HG03064 (cell line): ENCODE measurements around the gene MTHFD2.

Source experiments
- ATAC-seq: cut with Tn5 transposase; IDR thresholded peaks from one replicate; pipeline ENCODE4 v1.9.1; 2021; ENCODE audit warnings: low read depth; ENCODE audit not compliant: unreplicated experiment

Gene MTHFD2

DNA sequence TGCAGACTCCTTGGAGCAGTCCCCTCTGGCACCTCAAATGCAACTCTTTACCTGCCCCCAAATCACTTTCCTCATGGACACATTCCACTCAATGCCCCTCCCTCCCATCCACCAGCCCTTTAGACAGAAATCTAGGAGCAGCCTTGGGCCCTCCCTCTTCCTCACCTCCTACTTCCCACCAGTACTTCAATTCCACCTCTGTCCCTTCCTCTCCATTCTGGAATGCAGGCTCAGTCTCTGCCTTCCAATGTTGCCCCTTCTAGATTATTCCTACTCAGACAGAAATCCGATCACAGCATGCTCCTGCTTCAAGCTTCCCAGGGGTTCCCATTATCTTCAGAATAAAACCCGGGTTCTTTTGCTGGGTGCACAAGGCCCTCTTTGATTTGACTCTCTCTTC is 62.1 kb downstream of the MTHFD2 start:
- ATAC-seq, result no peak

DNA sequence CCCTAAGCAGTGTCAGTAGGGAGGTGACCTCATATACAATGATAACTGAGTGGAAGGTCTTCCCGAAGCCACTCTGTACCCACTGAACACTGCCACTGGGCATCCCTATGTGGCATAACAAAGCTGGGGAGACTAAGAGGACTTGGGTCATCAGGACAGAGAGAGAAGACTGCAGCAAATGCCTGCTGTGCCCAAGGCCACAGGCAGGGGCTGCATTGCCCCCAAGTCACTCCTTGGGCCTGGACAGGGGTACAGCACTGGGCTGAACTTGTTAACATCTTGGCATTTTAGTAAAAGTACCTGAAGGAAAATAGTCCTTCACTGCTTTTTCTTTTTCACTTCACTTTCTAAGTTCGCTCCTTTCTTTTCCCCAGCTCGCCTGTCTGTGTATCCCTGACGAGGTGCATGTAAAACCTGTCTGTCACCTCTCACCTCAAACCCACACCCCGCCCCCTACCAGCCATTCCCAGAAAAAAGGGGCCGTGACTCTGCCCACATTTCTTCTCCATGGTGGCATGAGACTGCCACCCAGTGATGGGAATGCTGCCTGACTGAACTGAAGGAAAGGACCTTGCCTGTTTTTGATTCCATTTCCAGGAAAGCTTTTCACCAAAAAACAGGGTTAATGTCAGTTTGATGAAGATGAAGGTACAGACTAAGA is 62.9 kb downstream of the MTHFD2 start:
- ATAC-seq, result no peak

DNA sequence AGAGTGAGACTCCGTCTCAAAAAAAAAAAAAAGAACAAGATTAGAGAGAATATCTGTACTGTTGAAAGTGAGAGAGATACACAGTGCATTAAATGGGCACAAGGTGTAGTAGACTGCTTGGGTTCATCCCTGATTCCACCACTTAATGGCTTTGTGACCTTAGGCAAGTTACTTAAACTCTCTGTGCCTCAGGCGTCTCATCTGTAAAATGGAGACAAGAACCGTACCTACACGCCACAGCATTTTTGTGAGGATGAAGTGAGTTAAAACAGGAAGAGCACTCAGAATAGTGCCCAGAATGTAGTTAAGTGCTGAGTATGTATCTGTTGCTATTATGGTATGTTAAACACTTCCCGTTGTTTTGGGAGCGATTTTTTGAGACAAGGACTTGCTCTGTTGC is 64.3 kb downstream of the MTHFD2 start:
- ATAC-seq, result no peak

DNA sequence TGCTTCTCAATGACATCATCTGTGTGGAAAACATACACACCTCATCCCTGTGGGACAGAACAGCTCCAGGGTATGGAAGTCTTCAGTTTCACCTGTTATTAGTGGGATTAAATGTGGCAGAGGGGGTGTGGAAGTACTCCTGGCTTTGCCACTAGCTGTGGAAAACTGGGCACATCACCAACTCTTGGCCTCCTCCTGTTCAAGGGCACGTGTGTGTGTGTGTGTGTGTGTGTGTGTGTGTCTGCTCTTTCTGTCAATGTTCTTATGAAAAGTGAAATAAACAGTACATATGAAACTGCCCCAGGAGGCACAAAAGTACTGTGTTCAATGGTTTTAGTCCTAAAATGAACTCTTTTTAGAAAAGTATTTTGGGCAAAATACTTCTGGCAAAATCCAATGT is 65.9 kb downstream of the MTHFD2 start:
- ATAC-seq, result no peak

DNA sequence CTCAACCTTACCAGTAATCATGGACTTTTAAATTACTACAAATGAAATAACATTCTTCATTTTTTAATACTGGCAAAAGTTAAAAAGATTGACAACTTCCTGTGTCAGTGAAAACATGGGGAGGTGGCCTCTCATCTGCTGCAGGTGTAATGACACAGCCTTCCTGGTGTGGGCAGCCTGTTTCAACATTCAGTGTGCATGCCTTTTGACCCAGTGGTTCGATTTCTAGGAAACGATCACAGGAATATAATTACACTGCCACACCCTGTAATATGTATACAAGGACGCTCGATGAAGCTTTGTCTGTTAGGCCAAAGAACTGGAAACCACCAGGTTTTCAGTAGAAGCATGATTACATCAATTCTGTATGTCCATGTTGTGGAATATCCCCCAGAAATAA is 68.7 kb downstream of the MTHFD2 start:
- ATAC-seq, result no peak
